Measurements from ENCODE around the gene ARF4. TPM values are rescaled to one million over a fixed set of nuclear protein-coding genes. Genes with fewer than 3 reads are reported as not detected.
A peak's percentile ranks its signal among the peaks of the same experiment; 100 is the strongest.

The ARF4 gene
- total RNA-seq, 1 donor: 417 TPM

GRCh38 chr3:57598765-57599360 is 1.7 kb upstream of the ARF4 start:
- DNase-seq (ENCODE audit: low read depth): no peak
- H3K4me3 ChIP-seq (ENCODE audit: low read depth, low read length): peak overlapping the region; percentile 70
- no peak for TF ChIP-seq CTCF (IDR thresholded peaks at IDR 0.05; ENCODE audit: insufficient read depth, low read length)

- H3K4me3 ChIP-seq (ENCODE audit: low read depth, low read length): peak overlapping the region; percentile 100
- TF ChIP-seq CTCF (IDR thresholded peaks at IDR 0.05; ENCODE audit: insufficient read depth, low read length): no peak
- peak; percentile 91 for DNase-seq (ENCODE audit: low read depth)
Observed at GRCh38 chr3:57596495-57597126, 533 bp downstream of the ARF4 start.

- TF ChIP-seq CTCF (IDR thresholded peaks at IDR 0.05; ENCODE audit: insufficient read depth, low read length): no peak
- DNase-seq (ENCODE audit: low read depth): no peak
- peak overlapping the region; percentile 100 for H3K4me3 ChIP-seq (ENCODE audit: low read depth, low read length)
Observed at GRCh38 chr3:57594576-57594975, 2.6 kb downstream of the ARF4 start.

- H3K4me3 ChIP-seq (ENCODE audit: low read depth, low read length): peak overlapping the region; percentile 100
- no peak for DNase-seq (ENCODE audit: low read depth)
- TF ChIP-seq CTCF (IDR thresholded peaks at IDR 0.05; ENCODE audit: insufficient read depth, low read length): no peak
Observed at GRCh38 chr3:57594144-57594543, 3.0 kb downstream of the ARF4 start.

GRCh38 chr3:57592306-57592705 is 4.8 kb downstream of the ARF4 start:
- DNase-seq (ENCODE audit: low read depth): no peak
- H3K4me3 ChIP-seq (ENCODE audit: low read depth, low read length): peak overlapping the region; percentile 18
- TF ChIP-seq CTCF (IDR thresholded peaks at IDR 0.05; ENCODE audit: insufficient read depth, low read length): no peak

GRCh38 chr3:57587905-57588304 is 9.2 kb downstream of the ARF4 start:
- peak; percentile 55 for DNase-seq (ENCODE audit: low read depth)
- no peak overlapping the region for H3K4me3 ChIP-seq (ENCODE audit: low read depth, low read length)
- TF ChIP-seq CTCF (IDR thresholded peaks at IDR 0.05; ENCODE audit: insufficient read depth, low read length): no peak
